OCI-LY1 (cell line): Measurements from ENCODE around the gene ACSBG1.

Experiments used
- EZH2 ChIP-seq: fragments of 200-600 bp; sonication (generic), shearing (Covaris generic); IDR thresholded peaks from 2 replicates; pipeline ENCODE4 v1.8.0; 2017; ENCODE audit warnings: borderline replicate concordance, mixed run types, mild to moderate bottlenecking, antibody characterized with exemption, low read length, moderate library complexity, mixed read lengths
- TF ChIP-seq, protein P1 (sequence below): fragments of 200-600 bp; sonication (generic), shearing (Covaris generic); IDR thresholded peaks from 2 replicates; pipeline ENCODE4 v1.5.1; 2017; ENCODE audit warnings: mild to moderate bottlenecking, antibody characterized with exemption, low read length, moderate library complexity, mixed read lengths

DNA sequence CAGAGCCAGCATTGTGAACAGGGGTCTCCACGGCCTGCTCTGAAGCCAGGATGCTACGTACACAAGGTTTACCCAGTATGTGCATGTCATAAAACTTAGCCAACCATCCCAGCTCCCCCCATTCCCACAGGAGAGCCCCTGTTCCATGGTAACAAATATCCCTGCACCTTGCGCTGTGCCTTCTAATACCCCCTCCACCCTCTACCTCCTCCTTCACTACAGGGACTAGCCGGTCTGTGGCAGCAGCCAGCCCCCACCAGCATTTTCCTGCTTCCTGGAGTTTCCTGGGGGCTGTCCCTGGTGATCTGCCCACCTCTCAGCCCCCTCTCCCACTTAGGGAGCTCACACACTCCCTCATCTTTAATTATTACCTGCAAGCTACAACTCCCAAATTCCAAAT is 20.4 kb downstream of the ACSBG1 start:
- TF ChIP-seq, protein P1, sequence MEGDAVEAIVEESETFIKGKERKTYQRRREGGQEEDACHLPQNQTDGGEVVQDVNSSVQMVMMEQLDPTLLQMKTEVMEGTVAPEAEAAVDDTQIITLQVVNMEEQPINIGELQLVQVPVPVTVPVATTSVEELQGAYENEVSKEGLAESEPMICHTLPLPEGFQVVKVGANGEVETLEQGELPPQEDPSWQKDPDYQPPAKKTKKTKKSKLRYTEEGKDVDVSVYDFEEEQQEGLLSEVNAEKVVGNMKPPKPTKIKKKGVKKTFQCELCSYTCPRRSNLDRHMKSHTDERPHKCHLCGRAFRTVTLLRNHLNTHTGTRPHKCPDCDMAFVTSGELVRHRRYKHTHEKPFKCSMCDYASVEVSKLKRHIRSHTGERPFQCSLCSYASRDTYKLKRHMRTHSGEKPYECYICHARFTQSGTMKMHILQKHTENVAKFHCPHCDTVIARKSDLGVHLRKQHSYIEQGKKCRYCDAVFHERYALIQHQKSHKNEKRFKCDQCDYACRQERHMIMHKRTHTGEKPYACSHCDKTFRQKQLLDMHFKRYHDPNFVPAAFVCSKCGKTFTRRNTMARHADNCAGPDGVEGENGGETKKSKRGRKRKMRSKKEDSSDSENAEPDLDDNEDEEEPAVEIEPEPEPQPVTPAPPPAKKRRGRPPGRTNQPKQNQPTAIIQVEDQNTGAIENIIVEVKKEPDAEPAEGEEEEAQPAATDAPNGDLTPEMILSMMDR, result no peak
- no peak for TF ChIP-seq EZH2
